NCI-H2227 treated with DMSO at 0.1 percent for 48 hours (cell line): Measurements from ENCODE around the gene LARP1.
"Not testable (repeated sequence)": the region's sequence is repeated elsewhere in the genome, so short reads cannot be mapped to it uniquely, and the experiment has no call there.

Source experiments
- DNase-seq: peaks from one replicate; lab custom pipeline; 2025; lab: John Stamatoyannopoulos, UW

LARP1 gene

GRCh38 chr5:154829589-154830218 lies 74.5 kb downstream of the LARP1 start:
- DNase-seq = no peak

- DNase-seq = no peak
Observed at GRCh38 chr5:154830219-154830595, 75.0 kb downstream of the LARP1 start.

- no peak for DNase-seq
Observed at GRCh38 chr5:154830596-154830995, 75.4 kb downstream of the LARP1 start.

GRCh38 chr5:154831451-154831850 lies 76.3 kb downstream of the LARP1 start:
- DNase-seq = no peak

GRCh38 chr5:154832804-154833203 lies 77.6 kb downstream of the LARP1 start:
- DNase-seq = not testable (repeated sequence)

- no peak for DNase-seq
Observed at GRCh38 chr5:154834053-154834452, 78.9 kb downstream of the LARP1 start.

GRCh38 chr5:154835701-154836052 lies 80.5 kb downstream of the LARP1 start:
- not testable (repeated sequence) for DNase-seq

GRCh38 chr5:154836225-154836624 lies 81.0 kb downstream of the LARP1 start:
- no peak for DNase-seq

- no peak for DNase-seq
Observed at GRCh38 chr5:154837009-154837901, 82.1 kb downstream of the LARP1 start.

GRCh38 chr5:154840435-154841272 lies 85.5 kb downstream of the LARP1 start:
- DNase-seq = no peak

GRCh38 chr5:154841273-154841661 lies 86.1 kb downstream of the LARP1 start:
- no peak for DNase-seq

- no peak for DNase-seq
Observed at GRCh38 chr5:154842689-154843530, 87.7 kb downstream of the LARP1 start.

- peak; percentile 13 for DNase-seq
Observed at GRCh38 chr5:154844809-154845208, 89.6 kb downstream of the LARP1 start.

GRCh38 chr5:154849264-154849785 lies 94.1 kb downstream of the LARP1 start:
- DNase-seq = no peak

GRCh38 chr5:154849791-154850201 lies 94.6 kb downstream of the LARP1 start:
- no peak for DNase-seq

- no peak for DNase-seq
Observed at GRCh38 chr5:154850255-154851062, 95.3 kb downstream of the LARP1 start, which contains the start of gene FAXDC2. TSS of gene FAXDC2 (minus strand) at chr5:154850603. CDS start at chr5:154838178, 12,425 bp downstream.

- no peak for DNase-seq
Observed at GRCh38 chr5:154851351-154851750, 96.2 kb downstream of the LARP1 start.

- DNase-seq = peak; percentile 95
Observed at GRCh38 chr5:154857530-154858296, 102.5 kb downstream of the LARP1 start.

- peak; percentile 95 for DNase-seq
Observed at GRCh38 chr5:154858297-154858971, 103.3 kb downstream of the LARP1 start, which contains the start of gene CNOT8. TSS of gene CNOT8 (plus strand) at chr5:154858627. CDS start at chr5:154863279, 4,652 bp downstream.
